NCI-H1417 (cell line): Measurements from ENCODE around the gene ABHD6.
A peak's percentile ranks its signal among the peaks of the same experiment; 100 is the strongest.
"Not testable (repeated sequence)": the region's sequence is repeated elsewhere in the genome, so short reads cannot be mapped to it uniquely, and the experiment has no call there.

Source experiments
- DNase-seq, 3 experiments: peaks; one replicate each; lab custom pipeline; 2025; lab: John Stamatoyannopoulos, UW

Gene ABHD6

GRCh38 chr3:58274027-58274614 lies 36.5 kb downstream of the ABHD6 start:
- DNase-seq = no peak

DNA sequence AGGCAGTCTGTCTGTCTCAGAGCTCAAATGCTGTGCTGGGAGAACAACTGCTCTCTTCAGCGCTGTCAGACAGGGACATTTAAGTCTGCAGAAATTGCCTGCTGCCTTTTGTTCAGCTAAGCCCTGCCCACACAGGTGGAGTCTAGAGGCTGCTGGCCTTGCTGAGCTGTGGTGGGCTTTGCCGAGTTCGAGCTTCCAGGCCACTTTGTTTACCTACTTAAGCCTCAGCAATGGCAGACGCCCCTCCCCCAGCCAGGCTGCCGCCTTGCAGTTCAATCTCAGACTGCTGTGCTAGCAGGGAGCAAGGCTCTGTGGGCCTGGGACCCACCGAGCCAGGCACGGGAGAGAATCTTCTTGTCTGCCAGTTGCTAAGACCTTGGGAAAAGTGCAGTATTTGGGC lies 43.5 kb downstream of the ABHD6 start:
- no peak for DNase-seq

DNA sequence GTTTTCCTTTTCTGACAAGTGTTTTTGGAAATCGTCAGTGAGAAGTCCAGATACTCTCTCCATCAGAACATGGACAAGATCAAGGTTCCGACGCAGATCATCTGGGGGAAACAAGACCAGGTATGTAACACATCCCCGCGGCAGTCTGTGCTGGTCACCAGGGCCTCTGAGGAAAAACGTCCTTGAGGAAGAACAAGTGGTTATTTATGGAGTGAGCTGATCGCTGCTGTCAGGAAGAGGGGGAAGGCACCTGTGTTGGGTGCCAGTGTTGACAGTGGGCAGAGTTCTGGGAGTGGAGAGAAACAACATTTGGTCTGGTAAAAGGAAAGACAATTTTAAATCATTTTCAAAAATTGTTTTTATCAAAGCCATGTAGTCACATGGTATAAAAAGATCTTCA lies 47.7 kb downstream of the ABHD6 start:
- no peak for DNase-seq

DNA sequence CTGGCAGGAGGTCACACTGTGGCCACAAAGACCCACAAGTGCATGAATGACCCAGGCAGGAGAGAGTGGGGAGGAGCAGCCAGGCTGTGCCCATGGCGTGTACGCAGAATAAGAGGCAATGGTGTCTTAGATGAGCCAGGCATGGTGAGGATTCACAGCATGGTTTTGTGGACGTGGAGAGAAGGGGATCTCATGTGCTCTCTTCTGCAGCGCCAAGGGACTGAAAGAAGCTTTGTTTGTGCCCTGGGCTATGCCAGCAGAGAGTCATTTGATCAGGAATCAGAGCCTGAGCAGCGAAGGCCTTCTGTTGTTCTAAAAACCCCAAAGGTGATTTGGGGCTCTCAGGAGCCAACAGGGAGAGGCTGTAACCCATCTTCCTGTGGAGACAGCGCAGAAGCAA lies 49.8 kb downstream of the ABHD6 start:
- no peak for DNase-seq

DNA sequence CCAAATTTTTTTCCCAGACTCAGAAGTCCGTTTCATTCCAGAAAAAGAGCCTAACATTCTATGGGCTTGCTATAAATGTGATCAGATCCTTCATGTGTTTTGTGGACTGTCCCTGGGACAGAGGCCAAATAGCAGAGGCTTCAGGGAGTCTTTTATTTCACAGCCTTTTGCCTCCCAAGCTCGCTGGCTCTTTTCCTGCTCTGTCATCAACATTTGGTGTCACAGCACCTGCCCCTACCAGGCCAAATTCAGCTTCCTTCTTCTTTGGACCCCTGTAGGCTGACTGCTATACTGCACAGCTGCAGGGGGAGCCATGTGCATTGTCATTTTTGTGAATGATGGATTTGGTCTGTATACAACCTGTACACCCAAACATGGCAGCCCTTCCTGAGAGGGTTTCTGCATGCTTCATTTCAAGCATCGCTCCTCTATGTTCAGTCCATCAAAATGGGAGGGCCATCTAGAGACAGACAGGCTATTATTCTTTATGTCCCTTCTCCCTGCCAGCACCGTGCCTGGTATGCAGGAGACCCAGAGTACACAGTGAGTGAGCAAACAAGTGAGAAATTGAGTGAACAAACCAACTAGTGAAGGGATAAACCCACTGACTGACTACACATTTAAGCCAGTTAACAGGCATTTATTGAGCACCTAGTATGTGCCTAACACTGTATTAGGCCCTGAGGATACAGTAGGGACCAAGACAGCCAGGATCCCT lies 50.6 kb downstream of the ABHD6 start:
- no peak for DNase-seq

- not testable (repeated sequence) for DNase-seq
Observed at GRCh38 chr3:58288964-58289613, 51.5 kb downstream of the ABHD6 start.

GRCh38 chr3:58290446-58290845 lies 52.9 kb downstream of the ABHD6 start:
- DNase-seq = not testable (repeated sequence)

- DNase-seq = no peak
Observed at GRCh38 chr3:58291671-58292338, 54.2 kb downstream of the ABHD6 start.

GRCh38 chr3:58292866-58293265 lies 55.3 kb downstream of the ABHD6 start:
- DNase-seq = no peak

GRCh38 chr3:58293516-58293915 lies 55.9 kb downstream of the ABHD6 start:
- no peak for DNase-seq

DNA sequence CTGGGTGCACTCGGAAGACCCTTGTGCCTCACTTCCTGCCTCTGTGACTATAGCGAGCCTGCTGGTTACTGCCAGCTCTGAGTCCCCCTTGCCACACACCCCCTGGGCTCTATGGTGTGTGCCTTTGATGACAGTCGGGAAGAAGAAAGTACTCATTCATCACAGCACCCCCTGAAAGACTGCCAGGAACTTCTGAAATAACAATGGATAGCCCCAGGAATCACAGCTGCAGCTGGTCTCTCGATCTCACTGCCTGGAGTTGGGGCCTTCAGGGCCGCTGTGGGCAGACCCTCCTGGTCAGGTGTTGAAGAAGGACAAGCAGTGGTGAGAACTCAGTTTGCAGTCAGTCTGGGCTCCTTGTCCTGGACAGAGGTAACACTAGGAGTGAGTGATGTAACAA lies 58.7 kb downstream of the ABHD6 start:
- DNase-seq = no peak

GRCh38 chr3:58296843-58297242 lies 59.3 kb downstream of the ABHD6 start:
- no peak for DNase-seq

GRCh38 chr3:58298190-58298589 lies 60.6 kb downstream of the ABHD6 start:
- DNase-seq = no peak

- DNase-seq = no peak
Observed at GRCh38 chr3:58299075-58299474, 61.5 kb downstream of the ABHD6 start.

- DNase-seq = peak in 1 of 3 experiments; percentile 37
Observed at GRCh38 chr3:58299839-58300516, 62.4 kb downstream of the ABHD6 start.

GRCh38 chr3:58305882-58306711 lies 68.5 kb downstream of the ABHD6 start, which contains the start of the genes HTD2 and RPP14:
HTD2 (plus strand) TSS chr3:58306520; CDS start chr3:58317614, 11,094 bp downstream.
RPP14 (plus strand) TSS chr3:58306245; CDS start chr3:58310330, 4,085 bp downstream.
- peak; percentile 92 to 95 (median 94) for DNase-seq

GRCh38 chr3:58307639-58308215 lies 70.1 kb downstream of the ABHD6 start:
- DNase-seq = peak in 2 of 3 experiments; percentile 1 to 8

- DNase-seq = no peak
Observed at GRCh38 chr3:58308728-58309127, 71.1 kb downstream of the ABHD6 start.

DNA sequence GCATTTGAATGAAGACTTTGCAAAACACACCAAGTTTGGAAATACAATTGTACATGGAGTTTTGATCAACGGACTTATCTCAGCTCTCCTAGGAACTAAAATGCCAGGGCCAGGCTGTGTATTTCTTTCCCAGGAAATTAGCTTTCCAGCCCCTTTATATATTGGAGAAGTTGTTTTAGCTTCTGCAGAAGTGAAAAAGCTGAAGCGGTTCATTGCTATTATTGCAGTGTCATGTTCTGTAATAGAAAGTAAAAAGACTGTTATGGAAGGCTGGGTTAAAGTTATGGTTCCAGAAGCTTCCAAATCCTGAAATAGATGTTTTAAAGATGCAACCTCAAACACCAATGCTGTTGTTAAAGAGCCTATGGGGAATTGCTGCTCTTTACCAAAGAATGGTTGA lies 80.2 kb downstream of the ABHD6 start:
- DNase-seq = no peak

- no peak for DNase-seq
Observed at GRCh38 chr3:58321791-58322190, 84.2 kb downstream of the ABHD6 start.

GRCh38 chr3:58322793-58323192 lies 85.2 kb downstream of the ABHD6 start:
- no peak for DNase-seq
